GM19240 (cell line): ENCODE measurements around the gene SCLY.
"Not testable (repeated sequence)": the region's sequence is repeated elsewhere in the genome, so short reads cannot be mapped to it uniquely, and the experiment has no call there.

Experiments used
- DNase-seq: peaks from one replicate; pipeline ENCODE4 v3.0.0; 2011; ENCODE audit warnings: low spot score; ENCODE audit not compliant: insufficient read length

SCLY gene

DNA sequence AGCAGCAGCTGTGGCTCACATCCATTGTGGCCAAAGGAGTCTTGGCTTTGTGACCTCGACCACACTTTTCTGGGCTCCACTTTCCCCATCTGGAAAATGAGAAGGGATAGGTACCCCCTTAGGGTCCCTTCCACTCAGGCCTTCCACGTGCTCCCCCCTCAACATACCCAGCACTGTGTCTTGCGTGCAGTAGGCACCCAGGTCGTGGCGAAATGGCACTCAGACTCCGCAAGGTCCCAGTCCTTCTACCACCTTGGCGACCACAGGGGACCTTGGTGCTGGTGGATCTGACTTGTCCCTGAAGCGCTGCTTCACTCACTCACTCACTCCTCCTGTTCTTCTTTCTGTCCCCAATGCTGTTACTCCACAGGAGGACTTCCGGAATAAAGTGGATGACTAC lies 19.9 kb upstream of the SCLY start:
- no peak for DNase-seq

DNA sequence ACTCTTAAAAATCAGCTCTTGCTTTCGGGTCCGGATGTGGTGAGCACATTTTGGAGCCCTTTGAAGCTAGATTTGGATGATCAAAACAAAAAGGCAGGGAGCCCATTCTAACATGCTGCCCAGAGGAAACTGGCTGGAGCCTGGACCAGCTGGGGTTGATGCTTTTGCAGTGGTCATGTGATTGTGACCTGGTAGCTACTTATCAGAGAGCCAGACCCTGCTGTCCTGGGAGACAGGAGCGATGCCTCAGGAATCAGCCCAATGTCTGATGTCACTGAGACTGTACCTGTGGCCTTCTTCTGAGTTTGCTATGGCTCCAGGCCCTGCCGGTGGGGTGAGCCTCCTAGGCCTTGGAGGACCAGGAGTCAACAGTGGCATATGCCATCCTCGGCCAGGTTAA lies 18.7 kb upstream of the SCLY start:
- no peak for DNase-seq

DNA sequence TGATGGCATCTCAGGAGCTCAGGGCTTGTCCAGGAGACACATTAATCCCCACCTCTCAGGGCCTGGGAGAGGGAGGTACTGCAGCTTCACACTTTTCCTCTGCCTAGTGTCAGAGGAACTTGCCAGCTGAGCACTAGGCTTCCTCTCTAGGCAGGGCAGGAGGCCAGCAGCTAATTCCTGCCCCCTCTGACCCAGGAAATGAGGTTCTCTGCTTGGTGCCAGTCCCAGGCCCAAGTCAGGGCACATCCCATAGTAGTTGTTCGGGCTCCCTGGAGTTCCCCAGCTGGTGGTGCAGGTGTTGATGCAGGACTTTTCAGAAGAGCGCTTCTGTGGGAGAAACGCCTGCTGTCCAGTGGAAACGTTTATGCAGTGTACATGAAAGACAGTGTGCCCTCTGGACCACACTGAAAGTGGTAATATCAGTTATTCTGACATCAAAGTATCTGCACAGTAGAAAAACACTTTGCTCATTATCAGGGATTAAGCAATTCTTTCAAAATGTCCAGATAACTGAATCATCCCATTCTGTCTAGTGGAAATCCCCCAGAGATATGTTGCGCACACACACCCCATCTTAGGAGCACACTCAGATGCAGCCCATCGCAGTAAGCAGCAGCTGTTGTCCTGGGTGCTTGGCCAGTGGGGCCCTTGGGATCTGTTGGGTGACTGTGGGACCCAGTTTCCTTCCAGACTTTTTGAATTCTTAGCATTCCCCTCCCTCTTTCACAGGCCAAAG lies 17.8 kb upstream of the SCLY start:
- DNase-seq: no peak

DNA sequence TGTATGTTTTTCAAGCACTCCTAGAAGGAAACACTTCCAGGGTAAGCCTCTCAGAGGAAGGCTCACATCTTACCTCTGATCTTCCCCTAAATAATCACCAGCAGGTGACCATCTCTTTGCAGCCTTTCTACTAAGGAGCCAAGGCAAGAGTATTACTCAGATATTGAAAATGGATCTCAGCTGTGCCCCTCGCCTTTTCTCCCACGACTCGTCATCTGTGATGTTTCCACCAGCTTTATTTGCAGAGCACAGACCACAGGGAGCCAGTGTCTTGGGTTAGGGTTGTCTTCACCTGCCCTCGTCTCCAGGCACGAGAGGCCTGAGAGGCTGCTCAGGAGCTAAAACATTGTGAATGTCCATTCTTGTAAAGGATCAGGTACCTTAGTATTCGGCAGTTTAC lies 16.9 kb upstream of the SCLY start:
- no peak for DNase-seq

DNA sequence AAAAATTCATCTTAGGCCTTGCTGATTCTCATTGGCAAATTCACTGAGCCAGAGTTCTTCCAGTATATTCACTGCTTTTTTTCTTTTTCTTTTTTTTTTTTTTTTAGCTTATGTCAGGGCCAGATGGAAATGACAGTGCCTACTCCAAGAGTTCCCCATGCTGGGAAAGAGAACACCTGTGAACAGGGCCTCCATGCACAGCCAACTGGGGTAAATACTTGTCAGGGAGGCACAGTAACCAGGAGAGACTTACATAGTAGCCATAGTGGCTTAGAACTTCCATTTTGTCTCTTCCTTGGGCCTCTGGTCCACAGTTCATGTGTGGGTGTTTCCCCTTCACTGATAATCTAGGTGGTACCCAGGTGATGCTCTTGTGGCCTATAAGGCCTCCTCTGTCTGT lies 15.2 kb upstream of the SCLY start:
- DNase-seq: no peak

DNA sequence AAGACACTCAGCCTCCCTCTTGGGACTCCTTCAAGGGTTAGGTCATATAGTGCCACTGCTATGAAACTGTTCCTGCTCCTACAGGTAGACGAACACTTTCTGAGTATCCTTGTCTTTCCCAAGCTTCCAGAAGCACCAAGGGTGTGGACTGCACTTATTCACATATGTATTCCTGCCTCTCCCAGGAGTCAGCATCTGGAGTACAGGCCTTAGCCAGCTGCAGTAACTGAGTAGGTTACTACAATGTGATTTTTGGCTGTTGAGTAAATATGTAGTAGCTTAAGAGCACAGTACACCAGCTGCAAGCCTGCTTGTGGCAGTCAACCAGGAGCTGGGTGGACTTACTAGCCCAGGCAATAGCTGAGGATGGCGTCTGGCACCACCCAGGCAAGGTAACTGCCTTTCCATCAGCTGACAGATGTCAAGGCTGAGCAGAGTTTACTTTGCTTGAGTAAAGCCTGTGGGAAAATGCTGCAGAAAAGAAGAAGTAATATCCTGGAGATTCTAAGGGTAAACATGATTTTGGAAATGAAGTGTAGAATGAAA lies 14.0 kb upstream of the SCLY start:
- DNase-seq: no peak

DNA sequence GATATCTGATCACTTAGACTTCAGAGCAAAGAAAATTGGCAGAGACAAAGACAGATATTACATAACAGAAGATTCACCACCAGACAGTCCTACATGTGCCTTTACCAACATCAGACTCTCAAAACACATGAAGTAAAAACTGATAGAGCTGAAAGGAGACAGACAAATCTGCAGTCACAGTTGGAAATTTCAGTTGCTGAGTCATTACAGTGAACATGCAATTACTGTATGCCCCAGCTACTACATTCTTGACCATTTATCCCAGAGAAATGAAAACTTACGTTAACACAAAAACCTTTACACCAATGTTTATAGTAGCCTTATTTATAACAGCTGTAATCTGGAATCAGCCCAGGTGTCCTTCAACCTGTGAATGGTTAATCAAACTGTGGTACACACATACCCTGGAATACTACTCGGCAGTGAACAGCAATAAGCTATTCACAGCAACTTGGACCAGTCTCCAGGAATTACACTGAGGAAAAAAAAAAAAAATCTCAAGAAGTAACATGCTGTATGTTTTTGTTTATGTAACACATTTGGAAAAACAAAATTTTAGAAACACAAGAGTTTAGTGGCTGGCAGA lies 7.5 kb upstream of the SCLY start:
- DNase-seq: no peak

DNA sequence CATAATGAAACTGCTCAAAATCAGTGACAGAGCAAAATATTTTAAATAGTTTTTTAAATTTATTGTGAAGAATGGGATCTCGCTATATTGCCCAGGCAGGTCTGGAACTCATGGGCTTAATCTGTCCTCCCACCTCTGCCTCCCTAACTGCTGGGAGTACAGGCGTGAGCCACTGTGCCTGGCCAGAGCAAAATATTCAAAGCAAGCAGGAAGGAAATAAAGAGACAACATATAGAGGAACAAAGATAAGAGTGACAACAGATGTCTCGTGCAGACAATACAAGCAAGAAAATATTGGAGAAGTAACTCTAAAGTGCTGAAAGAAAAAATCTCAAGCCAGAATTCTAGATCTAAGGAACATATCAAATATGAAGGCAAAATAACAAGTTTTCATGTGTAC lies 5.0 kb upstream of the SCLY start:
- DNase-seq: no peak

DNA sequence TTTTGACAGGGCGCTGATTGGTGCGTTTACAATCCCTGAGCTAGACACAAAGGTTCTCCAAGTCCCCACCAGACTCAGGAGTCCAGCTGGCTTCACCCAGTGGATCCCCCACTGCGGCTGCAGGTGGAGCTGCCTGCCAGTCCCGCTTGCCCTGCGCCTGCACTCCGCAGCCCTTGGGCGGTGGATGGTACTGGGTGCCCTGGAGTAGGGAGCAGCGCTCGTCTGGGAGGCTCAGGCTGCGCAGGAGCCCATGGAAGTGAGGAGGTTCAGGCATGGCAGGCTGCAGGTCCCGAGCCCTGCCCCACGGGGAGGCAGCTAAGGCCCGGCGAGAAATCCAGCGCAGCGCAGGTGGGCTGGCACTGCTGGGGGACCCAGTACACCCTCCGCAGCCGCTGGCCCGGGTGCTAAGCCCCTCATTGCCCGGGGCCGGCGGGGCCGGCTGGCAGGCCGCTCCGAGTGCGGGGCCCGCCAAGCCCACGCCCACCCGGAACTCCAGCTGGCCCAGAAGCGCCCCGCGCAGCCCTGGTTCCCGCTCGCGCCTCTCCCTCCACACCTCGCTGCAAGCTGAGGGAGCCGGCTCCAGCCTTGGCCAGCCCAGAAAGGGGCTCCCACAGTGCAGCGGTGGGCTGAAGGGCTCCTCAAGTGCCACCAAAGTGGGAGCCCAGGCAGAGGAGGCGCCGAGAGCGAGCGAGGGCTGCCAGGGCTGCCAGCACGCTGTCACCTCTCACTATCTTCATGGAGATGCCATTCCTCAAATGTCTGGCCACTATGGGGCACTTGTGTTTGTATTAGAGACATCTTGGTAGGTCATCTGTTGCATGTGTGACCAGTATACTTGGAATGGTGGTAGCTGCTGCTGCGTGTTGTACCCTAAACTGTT lies 2.9 kb upstream of the SCLY start:
- not testable (repeated sequence) for DNase-seq

DNA sequence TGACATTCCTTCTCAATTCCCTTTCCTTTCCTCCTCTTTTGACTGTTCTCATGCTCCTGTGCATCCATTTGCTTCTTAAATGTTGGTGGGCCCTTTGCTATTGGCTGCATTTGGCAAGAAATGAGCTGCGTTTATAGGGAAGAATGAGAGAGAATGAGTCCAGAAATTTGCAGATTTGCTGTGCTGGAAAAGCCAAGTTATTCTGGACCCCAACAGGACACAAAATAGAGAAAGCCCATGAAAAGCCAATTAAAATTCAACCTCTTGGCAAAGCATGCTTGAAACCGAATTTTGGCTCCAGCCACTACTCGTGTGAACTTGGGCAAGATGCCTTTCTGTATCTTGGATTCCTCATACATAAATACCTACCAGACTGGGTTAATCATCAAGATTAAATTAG lies 1.3 kb upstream of the SCLY start:
- no peak for DNase-seq

DNA sequence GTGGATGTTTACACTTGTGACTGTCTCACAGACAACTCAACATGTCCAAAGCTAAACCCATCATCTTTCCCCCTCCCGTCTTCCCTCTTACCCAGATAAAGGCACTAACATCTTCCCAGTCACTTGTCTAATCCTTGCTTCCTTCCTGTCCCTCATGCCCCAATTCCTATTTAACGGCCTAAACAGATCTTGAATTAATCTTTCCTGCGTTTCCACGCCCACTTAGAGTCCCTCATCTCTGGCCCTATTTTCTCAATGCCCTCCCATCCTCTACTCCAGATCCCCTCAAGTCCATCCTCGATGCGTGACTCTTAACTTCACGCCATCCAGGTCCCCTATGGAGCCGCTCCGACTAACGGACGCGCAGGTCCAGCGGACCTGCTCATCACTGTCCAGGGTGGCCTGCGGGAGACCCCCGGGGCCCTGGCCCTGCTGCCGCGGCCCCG lies 682 bp upstream of the SCLY start:
- no peak for DNase-seq

DNA sequence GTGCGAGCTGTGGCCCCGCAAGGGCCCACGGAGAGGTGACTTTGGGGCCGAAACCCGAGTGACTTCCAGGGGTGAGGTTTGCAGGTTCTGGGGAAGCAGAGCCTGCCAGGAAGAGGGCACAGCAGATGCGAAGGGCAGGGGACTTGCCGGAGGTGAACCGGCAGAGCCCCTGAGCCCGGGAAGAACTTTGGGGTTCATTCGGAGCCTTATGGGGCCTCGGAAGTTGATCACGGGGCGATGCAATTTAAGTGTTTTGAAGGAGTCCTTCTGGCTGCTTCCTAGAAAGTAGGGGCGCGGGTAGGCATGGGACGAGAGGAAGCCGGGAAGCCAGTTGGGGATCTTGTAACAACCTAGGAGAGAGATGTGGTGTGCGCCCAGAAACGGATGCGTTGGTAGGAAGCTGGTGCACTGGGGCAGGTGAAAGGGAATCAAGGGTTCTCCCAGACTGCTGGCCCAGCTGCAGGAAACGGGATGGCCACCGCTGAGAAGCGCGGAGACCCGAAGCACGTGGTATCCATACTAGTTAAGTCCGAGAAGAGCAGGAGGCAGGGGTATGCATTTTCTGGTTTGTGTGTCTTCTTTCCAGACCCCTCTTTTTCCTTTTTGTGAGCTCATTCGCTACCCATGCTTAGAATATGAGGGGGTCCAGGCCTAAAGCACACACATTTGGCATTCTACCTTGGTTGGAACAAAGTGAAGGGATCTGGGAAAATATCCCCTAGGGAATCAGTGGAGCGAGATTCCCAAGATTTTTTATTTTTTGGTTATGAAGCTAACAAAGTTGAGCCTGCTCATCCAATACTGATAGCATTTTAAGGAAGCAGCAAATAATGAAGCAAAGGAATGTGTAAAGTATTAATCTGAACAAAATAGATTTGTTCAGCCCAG lies 758 bp downstream of the SCLY start:
- DNase-seq: peak; percentile 22

DNA sequence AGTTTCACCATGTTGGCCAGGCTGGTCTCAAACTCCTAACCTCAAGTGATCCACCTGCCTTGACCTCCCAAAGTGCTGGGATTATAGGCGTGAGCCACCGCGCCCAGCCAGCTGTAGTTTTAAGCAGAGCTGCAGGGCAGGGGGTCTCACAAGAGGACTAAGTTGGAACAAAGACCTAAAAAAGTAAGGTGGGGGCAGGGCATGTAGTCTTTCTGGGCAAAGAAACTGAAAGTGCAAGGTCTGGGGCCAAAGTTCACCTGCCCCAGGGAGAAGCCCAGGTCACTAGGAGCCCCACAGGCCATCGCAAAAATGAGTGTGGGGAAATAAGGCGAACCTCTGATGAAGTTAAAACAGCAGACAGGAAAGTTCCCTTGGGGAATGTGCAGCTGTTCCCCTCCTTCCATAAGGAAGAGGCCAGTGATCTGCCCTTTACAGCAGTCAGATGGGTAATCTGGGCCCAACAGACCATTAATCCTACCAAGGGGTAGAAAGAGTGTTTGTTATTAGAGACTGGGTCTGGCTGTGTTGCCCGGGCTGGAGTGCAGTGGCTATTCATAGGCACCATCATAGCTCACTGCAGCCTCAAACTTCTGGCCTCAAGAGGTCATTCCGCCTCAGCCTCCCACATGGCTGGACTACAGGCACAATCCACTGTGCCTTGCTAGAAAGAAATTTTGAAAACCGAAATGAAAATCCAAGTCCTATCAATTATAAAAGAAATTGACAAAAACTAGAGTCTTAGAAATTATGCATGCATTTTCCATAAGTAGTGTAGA lies 2.8 kb downstream of the SCLY start:
- no peak for DNase-seq

DNA sequence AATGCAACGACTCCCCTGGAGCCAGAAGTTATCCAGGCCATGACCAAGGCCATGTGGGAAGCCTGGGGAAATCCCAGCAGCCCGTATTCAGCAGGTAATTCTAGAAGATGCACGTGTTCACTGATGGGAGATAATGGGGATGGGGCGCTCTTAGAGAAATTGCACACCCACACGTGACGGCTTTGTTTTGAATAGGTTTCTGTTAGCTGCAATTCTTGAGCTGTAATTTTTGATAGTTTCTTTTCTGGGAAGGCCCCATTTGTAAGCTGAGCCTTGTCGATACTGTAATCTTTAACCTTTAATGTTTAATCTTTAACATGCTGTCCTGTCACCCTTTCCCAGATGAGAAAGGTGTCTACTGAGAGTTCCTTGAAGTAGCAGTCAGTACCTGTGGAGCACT lies 3.6 kb downstream of the SCLY start:
- DNase-seq: no peak

DNA sequence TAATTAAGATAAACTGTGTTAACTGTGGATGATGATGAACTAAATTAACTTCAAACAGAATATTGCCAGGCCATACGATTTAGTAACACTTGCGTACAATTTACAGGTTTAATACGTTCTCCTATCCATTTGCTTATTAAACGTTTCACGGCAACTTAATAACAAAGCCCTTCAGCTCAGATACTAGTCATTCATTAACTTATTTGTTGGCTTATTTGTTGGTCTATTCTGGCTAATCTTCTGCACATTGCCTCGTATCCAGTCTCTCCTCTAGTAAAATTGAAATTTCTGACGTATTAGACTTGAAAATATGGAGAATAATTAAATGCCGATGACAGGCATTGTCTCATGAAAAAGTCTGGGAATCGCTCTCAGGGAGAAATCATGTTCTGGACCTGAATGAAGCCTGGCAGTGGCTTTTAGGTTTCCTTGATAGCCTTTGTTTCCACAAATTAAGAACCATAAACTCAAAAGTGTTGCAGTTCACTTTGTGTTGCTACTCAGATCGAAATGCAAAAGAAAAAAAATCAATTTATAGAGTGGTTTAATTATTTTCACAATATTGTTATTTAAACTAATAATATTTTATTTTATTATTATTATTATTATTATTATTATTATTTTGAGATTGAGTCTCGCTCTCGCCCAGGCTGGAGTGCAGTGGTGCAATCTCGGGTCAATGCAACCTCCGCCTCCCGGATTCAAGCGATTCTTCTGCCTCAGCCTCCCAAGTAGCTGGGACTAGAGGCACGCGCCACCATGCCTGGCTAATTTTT lies 4.5 kb downstream of the SCLY start:
- DNase-seq: no peak

DNA sequence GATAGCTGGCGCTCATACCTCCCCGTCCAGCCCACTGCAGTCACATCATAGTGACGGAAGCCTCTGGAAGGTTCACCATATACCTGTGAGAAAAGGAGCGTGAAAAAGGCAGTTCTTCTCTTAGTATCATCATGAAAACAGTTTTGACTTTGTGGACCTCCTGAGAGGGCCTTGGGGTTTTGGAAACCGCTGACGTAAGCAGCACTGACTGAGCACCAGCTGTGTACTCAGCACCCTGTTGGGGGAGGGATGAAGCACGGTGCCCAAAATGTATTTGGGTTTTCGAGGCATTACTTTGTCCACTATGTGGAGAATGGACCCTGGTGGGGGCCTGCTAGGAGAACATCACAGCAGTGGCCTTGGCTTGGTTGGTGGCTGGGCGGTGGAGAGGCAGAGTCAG lies 5.4 kb downstream of the SCLY start:
- DNase-seq: no peak

DNA sequence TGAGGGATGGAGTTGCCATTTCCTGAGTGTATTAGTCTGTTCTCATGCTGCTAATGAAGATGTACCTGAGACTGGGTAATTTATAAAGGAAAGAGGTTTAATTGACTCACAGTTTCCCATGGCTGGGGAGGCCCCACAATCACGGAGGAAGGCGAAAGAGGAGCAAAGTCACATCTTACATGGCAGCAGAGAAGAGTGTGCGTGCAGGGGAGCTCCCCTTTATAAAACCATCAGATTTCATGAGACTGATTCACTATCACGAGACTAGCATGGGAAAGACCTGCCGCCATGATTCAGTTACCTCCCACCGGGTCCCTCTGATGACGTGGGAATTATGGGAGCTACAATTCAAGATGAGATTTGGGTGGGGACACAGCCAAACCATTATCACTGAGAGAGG lies 5.9 kb downstream of the SCLY start:
- not testable (repeated sequence) for DNase-seq

DNA sequence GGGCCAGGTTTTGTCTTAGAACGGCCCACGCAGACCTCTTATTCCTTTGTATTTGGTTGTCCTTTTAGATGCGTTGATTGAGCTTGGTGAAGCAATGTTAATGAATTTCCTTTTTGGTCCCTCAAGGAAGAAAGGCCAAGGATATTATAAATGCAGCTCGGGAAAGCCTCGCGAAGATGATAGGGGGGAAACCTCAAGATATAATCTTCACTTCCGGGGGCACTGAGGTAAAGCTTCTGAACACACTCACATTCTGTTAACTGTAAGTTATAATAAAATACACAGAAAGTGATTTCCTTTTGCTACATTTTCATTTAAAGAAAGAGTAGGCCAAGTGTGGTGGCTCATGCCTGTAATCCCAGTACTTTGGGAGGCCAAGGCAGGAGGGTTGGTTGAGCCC lies 7.1 kb downstream of the SCLY start:
- DNase-seq: no peak

DNA sequence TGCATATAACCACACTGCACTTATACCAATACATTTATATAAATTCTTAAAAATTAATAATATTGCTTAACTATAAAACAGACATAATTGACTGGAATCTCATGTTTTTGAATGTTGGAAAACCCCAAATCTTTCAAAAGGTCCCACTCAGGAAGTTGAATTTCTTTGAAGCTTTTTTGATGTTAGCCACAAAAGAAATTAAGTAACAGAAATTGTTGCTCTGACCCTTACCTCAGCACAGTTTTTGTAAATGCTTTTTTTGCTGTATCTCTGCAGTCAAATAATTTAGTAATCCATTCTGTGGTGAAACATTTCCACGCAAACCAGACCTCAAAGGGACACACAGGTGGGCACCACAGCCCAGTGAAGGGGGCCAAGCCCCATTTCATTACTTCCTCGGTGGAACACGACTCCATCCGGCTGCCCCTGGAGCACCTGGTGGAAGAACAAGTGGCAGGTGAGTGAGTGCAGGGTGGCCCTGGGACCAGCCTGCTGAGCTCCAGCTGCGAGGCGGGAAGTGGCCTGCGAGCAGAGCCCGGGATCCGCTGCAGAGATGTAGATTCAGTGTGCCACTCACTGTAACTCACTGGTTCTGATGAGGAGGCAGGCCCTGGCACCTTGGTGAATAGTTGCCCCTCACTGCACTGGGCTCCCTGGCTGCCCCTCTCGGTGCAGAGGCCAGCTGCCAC lies 8.4 kb downstream of the SCLY start:
- no peak for DNase-seq
